Mesenchymal stem cell (in vitro differentiated cells and primary cell): Measurements from ENCODE around the gene NIFK.
"Not testable (repeated sequence)": the region's sequence is repeated elsewhere in the genome, so short reads cannot be mapped to it uniquely, and the experiment has no call there.

Source experiments
- DNase-seq: peaks from one replicate; pipeline ENCODE4 v3.0.0-alpha.2; 2013
- H2AFZ ChIP-seq: one replicate; pipeline ENCODE4 v1.6.1; 2013; ENCODE audit warnings: low read depth, mild to moderate bottlenecking, control low read depth, inconsistent platforms, low read length, moderate library complexity
- H2AK5ac ChIP-seq: 2 replicates; pipeline ENCODE4 v1.6.1; 2013; ENCODE audit warnings: low read length, moderate library complexity, mild to moderate bottlenecking, inconsistent platforms; ENCODE audit not compliant: severe bottlenecking
- H2BK120ac ChIP-seq: one replicate; pipeline ENCODE4 v1.6.1; 2013; ENCODE audit warnings: low read depth, mild to moderate bottlenecking, inconsistent platforms, low read length, moderate library complexity
- H2BK12ac ChIP-seq, 2 experiments: one replicate each; pipeline ENCODE4 v1.6.1; 2013; ENCODE audit warnings: inconsistent platforms in 2 of 2, low read length in 2 of 2, mild to moderate bottlenecking in 2 of 2, moderate library complexity in 2 of 2, control low read depth in 1 of 2
- H2BK15ac ChIP-seq: one replicate; pipeline ENCODE4 v1.6.1; 2013; ENCODE audit warnings: mild to moderate bottlenecking, low read depth, inconsistent platforms; ENCODE audit not compliant: poor library complexity, severe bottlenecking
- H2BK5ac ChIP-seq: 2 replicates; pipeline ENCODE4 v1.6.1; 2013; ENCODE audit warnings: low read depth, mild to moderate bottlenecking, low read length, control low read depth, inconsistent platforms; ENCODE audit not compliant: poor library complexity, severe bottlenecking
- H3K14ac ChIP-seq, 2 experiments: one replicate each; pipeline ENCODE4 v1.6.1; 2013; ENCODE audit warnings: inconsistent platforms in 2 of 2, low read length in 2 of 2, control low read depth in 1 of 2, mild to moderate bottlenecking in 1 of 2, moderate library complexity in 1 of 2
- H3K18ac ChIP-seq, 2 experiments: one replicate each; pipeline ENCODE4 v1.6.1; 2013; ENCODE audit warnings: inconsistent platforms in 2 of 2, low read length in 2 of 2, control low read depth in 1 of 2, low read depth in 1 of 2, mild to moderate bottlenecking in 1 of 2
- H3K23ac ChIP-seq, 2 experiments: one replicate each; pipeline ENCODE4 v1.6.1; 2013; ENCODE audit warnings: inconsistent platforms in 2 of 2, low read length in 2 of 2, mild to moderate bottlenecking in 2 of 2, moderate library complexity in 2 of 2, control low read depth in 1 of 2
- H3K27ac ChIP-seq: 2 replicates; pipeline ENCODE4 v1.5.1; 2013; ENCODE audit warnings: mild to moderate bottlenecking, moderate library complexity, low read length, control low read depth, inconsistent platforms; ENCODE audit not compliant: poor library complexity, severe bottlenecking
- H3K27me3 ChIP-seq, 2 experiments: 2 replicates each; pipeline versions ENCODE4 v1.6.1 to v1.7.0; 2013; ENCODE audit warnings: low read length in 2 of 2, mild to moderate bottlenecking in 2 of 2, moderate library complexity in 2 of 2, control low read depth in 1 of 2, inconsistent platforms in 1 of 2; ENCODE audit not compliant: control insufficient read depth in 1 of 2, insufficient read depth in 1 of 2
- H3K36me3 ChIP-seq, 2 experiments: 2 replicates each; pipeline versions ENCODE4 v1.6.1 to v1.7.0; 2013; ENCODE audit warnings: low read length in 2 of 2, control low read depth in 1 of 2, inconsistent platforms in 1 of 2, low read depth in 1 of 2, mild to moderate bottlenecking in 1 of 2; ENCODE audit not compliant: insufficient read depth in 2 of 2, control insufficient read depth in 1 of 2
- H3K4ac ChIP-seq, 2 experiments: one replicate each; pipeline ENCODE4 v1.6.1; 2013; ENCODE audit warnings: inconsistent platforms in 2 of 2, low read length in 2 of 2, mild to moderate bottlenecking in 2 of 2, moderate library complexity in 2 of 2, control low read depth in 1 of 2, low read depth in 1 of 2
- H3K4me1 ChIP-seq: 2 replicates; pipeline ENCODE4 v1.6.1; 2013; ENCODE audit warnings: low read depth, low read length, control low read depth; ENCODE audit not compliant: control insufficient read depth, insufficient read depth
- H3K4me2 ChIP-seq: 2 replicates; pipeline ENCODE4 v1.6.1; 2013; ENCODE audit warnings: low read length, mild to moderate bottlenecking, inconsistent platforms; ENCODE audit not compliant: poor library complexity, severe bottlenecking
- H3K4me3 ChIP-seq, 2 experiments: 2 replicates each; pipeline versions ENCODE4 v1.5.1 to v1.7.0; 2013; ENCODE audit warnings: low read length in 2 of 2, mild to moderate bottlenecking in 2 of 2, control low read depth in 1 of 2, low read depth in 1 of 2; ENCODE audit not compliant: insufficient read depth in 1 of 2
- H3K79me1 ChIP-seq: replicated peaks from 2 replicates; pipeline ENCODE4 v1.6.1; 2013; ENCODE audit warnings: mild to moderate bottlenecking, control low read depth, low read length, inconsistent platforms; ENCODE audit not compliant: poor library complexity, severe bottlenecking
- H3K9ac ChIP-seq: 2 replicates; pipeline ENCODE4 v1.7.0; 2013; ENCODE audit warnings: mild to moderate bottlenecking, low read length, moderate library complexity
- H3K9me3 ChIP-seq: 2 replicates; pipeline ENCODE4 v1.7.0; 2013; ENCODE audit warnings: mild to moderate bottlenecking, low read length; ENCODE audit not compliant: control insufficient read depth
- H4K8ac ChIP-seq: one replicate; pipeline ENCODE4 v1.6.1; 2013; ENCODE audit warnings: inconsistent platforms, mild to moderate bottlenecking, low read length, moderate library complexity
- H4K91ac ChIP-seq: one replicate; pipeline ENCODE4 v1.6.1; 2013; ENCODE audit warnings: mild to moderate bottlenecking, low read length, inconsistent platforms
- WGBS: methylation state at CpG from one replicate; pipeline ENCODE4 v1.1.7; 2013; ENCODE audit warnings: mixed read lengths; 5-methylcytosine and 5-hydroxymethylcytosine counted together

Gene NIFK

GRCh38 chr2:121707344-121707919, 29.2 kb downstream of the NIFK start:
- 60% methylated on average over 9 of the region's 9 CpGs for WGBS
- Histone ChIP-seq H3K4me1 (peaks cover 17% of the 10 kb centered on the region), H2BK120ac (no peak overlapping the region), H3K9me3 (no peaks in the 10 kb centered on the region), H3K79me1 (no peaks in the 10 kb centered on the region), H3K36me3 (no peaks in the 10 kb centered on the region), H3K4me2 (peak overlapping the region; percentile 14), H3K18ac (no peak overlapping the region), H3K14ac (no peak overlapping the region), H3K4ac (no peak overlapping the region), H2AFZ (no peak overlapping the region), H2BK15ac (no peak overlapping the region), H2AK5ac (no peak overlapping the region), H4K91ac (no peak overlapping the region), H2BK5ac (peak overlapping the region; percentile 48), H3K23ac (no peak overlapping the region), H4K8ac (no peak overlapping the region), H3K4me3 (no peak overlapping the region), H3K27ac (peak overlapping the region; percentile 86), H2BK12ac (no peak overlapping the region), H3K9ac (no peak overlapping the region), H3K27me3 (no peaks in the 10 kb centered on the region)
- no peak for DNase-seq

- H4K91ac ChIP-seq = no peak overlapping the region
- no peak overlapping the region for H3K14ac ChIP-seq
- no peak overlapping the region for H2AFZ ChIP-seq
- H3K9ac ChIP-seq = no peak overlapping the region
- H2BK120ac ChIP-seq = no peak overlapping the region
- no peak overlapping the region for H3K4ac ChIP-seq
- no peak overlapping the region for H2BK15ac ChIP-seq
- no peak overlapping the region for H2BK12ac ChIP-seq
- DNase-seq = no peak
- H3K27ac ChIP-seq = no peak overlapping the region
- no peaks in the 10 kb centered on the region for H3K36me3 ChIP-seq
- no peak overlapping the region for H3K4me2 ChIP-seq
- peaks cover 17% of the 10 kb centered on the region for H3K4me1 ChIP-seq
- H3K27me3 ChIP-seq = no peaks in the 10 kb centered on the region
- H3K9me3 ChIP-seq = no peaks in the 10 kb centered on the region
- H2BK5ac ChIP-seq = no peak overlapping the region
- peak overlapping the region; percentile 10 for H2AK5ac ChIP-seq
- WGBS = 87% methylated on average over 3 of the region's 4 CpGs
- no peak overlapping the region for H4K8ac ChIP-seq
- H3K4me3 ChIP-seq = no peak overlapping the region
- H3K23ac ChIP-seq = no peak overlapping the region
- no peaks in the 10 kb centered on the region for H3K79me1 ChIP-seq
- no peak overlapping the region for H3K18ac ChIP-seq
Measured at GRCh38 chr2:121705958-121706357, 30.7 kb downstream of the NIFK start.

- H3K23ac ChIP-seq = no peak overlapping the region
- no peak overlapping the region for H2BK15ac ChIP-seq
- DNase-seq = no peak
- H2AK5ac ChIP-seq = peak overlapping the region; percentile 33
- no peaks in the 10 kb centered on the region for H3K79me1 ChIP-seq
- H2BK5ac ChIP-seq = no peak overlapping the region
- no peaks in the 10 kb centered on the region for H3K36me3 ChIP-seq
- no peak overlapping the region for H3K18ac ChIP-seq
- H4K91ac ChIP-seq = no peak overlapping the region
- H3K9me3 ChIP-seq = no peaks in the 10 kb centered on the region
- no peak overlapping the region for H2BK120ac ChIP-seq
- H3K4ac ChIP-seq = no peak overlapping the region
- H3K9ac ChIP-seq = no peak overlapping the region
- no peak overlapping the region for H2AFZ ChIP-seq
- 90% methylated on average over 8 of the region's 8 CpGs for WGBS
- H3K4me3 ChIP-seq = no peak overlapping the region
- H3K4me2 ChIP-seq = no peak overlapping the region
- H3K27me3 ChIP-seq = no peaks in the 10 kb centered on the region
- no peak overlapping the region for H3K14ac ChIP-seq
- no peak overlapping the region for H3K27ac ChIP-seq
- H2BK12ac ChIP-seq = no peak overlapping the region
- H3K4me1 ChIP-seq = peaks cover 13% of the 10 kb centered on the region
- no peak overlapping the region for H4K8ac ChIP-seq
Measured at GRCh38 chr2:121705390-121705789, 31.3 kb downstream of the NIFK start.

GRCh38 chr2:121701761-121702160, 34.9 kb downstream of the NIFK start:
- H2BK120ac ChIP-seq, H3K14ac ChIP-seq, H2AK5ac ChIP-seq, H3K9me3 ChIP-seq, H4K91ac ChIP-seq, H2BK15ac ChIP-seq, H2AFZ ChIP-seq, H3K4me3 ChIP-seq, H3K9ac ChIP-seq, H3K4ac ChIP-seq, H3K36me3 ChIP-seq, H3K27me3 ChIP-seq, H3K4me2 ChIP-seq, H2BK12ac ChIP-seq, H3K18ac ChIP-seq, H3K23ac ChIP-seq, H2BK5ac ChIP-seq, H4K8ac ChIP-seq, H3K27ac ChIP-seq, H3K79me1 ChIP-seq: not testable (repeated sequence)
- peaks cover 15% of the 10 kb centered on the region for H3K4me1 ChIP-seq
- peak; percentile 5 for DNase-seq
